Frontal cortex (tissue), 4 donors: ENCODE results near the gene ATP6V1E1. TPM values are rescaled to one million over a fixed set of nuclear protein-coding genes. Genes with fewer than 3 reads are reported as not detected.

ENCODE experiments used
- DNase-seq, 2 donors: peaks; one replicate each; pipeline ENCODE4 v3.0.0; 2012; ENCODE audit warnings: low spot score in 2 of 2
- FAIRE-seq: peaks from 2 replicates; lab custom pipeline; 2012; peaks lifted over from hg19 to GRCh38; lab: Jason Lieb, UNC
- total RNA-seq: library from RNA; depleted of rRNA; stranded (reverse); fragments of >200 nt; gene quantifications from one replicate; pipeline ENCODE4 v1.2.3, GENCODE V29; 2014
- donor health status: control.
- donor health status: control.
- donor health status: control.

The ATP6V1E1 gene
- total RNA-seq, 1 donor from 2014 or later = 84.4 TPM

DNA sequence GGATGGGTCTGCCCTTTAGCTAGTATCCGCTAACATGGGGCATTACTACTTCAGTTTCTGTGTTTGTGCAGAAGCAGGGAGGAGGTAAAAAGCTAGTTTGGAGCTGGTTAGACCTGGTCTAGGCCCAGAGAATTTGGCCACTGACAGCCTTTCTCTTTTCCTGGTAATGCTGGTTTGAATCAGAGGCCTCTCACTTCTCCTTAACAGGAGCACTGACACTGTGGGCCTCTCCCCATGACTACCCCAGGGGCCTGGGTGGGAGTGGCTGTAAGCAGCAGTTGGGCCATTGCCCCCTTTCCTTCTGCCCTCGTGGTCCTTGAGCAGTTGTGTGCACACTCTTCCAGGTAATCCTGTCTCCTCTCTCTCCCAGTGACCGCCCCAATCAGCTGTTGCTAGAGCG, 73.7 kb downstream of the ATP6V1E1 start:
- DNase-seq (no peak), FAIRE-seq (no peak)

DNA sequence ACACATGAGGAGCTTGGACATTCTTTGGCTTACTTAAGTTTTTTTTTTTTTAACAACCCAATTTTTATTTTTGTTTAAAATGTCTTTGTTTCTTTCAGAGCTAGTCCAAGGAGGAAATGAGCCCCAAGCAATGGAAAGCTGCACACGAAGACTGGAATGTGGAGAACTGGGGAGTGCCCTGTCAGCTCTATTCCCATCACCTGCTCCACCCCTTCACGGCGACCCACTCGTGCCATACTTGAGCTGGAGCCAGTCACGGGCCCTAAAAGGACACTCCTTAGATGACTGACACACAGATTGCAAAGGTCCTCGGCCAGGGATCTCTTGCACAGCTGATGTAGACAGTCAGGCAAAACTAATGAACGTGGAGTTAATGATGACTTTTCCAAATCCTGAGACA, 75.8 kb downstream of the ATP6V1E1 start:
- DNase-seq = no peak
- FAIRE-seq = no peak

DNA sequence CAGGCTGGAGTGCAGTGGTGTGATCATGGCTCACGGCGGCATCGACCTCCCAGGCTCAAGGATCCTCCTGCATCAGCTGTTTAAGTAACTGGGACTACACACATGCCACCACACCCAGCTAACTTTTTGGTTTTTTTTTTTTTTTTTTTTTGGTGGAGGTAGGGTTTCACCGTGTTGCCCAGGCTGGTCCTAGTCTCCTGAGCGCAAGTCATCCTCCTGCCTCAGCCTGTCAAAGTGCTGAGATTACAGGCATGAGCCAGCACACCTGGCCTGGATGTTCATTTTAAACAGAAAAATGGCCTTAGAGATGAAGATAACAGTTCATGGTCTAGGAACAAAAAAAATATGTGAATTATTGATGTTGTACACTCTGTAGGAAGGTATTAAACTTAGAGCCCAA, 78.9 kb downstream of the ATP6V1E1 start:
- FAIRE-seq (no peak), DNase-seq (no peak)

DNA sequence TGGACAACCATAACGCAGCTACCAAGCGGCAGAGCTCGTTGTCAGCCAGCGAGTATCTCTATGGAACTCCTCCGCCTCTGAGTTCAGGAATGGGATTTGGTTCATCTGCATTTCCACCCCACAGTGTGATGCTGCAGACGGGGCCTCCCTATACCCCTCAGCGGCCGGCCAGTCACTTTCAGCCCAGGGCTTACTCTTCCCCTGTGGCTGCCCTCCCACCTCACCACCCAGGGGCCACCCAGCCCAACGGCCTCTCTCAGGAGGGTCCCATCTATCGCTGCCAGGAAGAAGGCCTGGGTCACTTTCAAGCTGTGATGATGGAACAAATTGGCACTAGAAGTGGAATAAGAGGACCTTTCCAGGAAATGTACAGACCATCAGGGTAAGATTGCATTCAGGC, 79.4 kb downstream of the ATP6V1E1 start:
- DNase-seq (no peak), FAIRE-seq (no peak)

DNA sequence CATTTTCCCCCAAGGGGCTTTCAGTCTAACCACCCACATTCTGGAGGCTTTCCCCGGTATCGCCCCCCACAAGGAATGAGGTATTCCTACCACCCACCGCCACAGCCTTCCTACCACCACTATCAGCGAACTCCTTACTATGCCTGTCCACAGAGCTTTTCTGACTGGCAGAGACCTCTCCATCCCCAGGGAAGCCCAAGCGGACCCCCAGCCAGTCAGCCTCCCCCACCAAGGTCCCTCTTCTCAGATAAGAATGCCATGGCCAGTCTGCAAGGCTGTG, 79.9 kb downstream of the ATP6V1E1 start:
- FAIRE-seq = no peak
- DNase-seq = no peak

DNA sequence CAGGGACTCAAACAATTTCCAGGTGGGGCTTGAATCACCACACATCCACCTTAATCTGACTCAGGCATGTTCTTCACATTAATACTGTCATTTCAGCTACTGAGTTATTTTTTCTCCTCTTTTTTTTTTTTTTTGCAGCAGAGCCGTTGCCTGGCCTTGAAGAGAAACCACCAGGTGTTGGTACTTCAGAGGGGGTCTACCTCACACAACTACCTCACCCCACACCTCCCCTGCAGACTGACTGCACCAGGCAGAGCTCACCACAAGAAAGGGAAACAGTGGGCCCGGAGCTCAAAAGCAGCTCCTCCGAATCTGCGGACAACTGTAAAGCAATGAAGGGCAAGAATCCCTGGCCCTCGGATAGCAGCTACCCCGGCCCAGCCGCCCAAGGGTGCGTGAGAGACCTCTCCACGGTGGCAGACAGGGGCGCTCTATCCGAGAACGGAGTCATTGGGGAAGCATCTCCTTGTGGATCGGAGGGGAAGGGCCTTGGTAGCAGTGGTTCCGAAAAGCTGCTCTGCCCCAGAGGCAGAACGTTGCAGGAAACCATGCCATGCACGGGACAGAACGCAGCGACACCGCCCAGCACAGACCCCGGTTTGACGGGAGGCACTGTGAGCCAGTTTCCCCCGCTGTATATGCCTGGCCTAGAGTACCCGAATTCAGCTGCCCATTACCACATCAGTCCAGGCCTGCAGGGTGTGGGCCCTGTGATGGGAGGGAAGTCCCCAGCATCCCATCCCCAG, 80.4 kb downstream of the ATP6V1E1 start:
- FAIRE-seq (no peak), DNase-seq (no peak)

DNA sequence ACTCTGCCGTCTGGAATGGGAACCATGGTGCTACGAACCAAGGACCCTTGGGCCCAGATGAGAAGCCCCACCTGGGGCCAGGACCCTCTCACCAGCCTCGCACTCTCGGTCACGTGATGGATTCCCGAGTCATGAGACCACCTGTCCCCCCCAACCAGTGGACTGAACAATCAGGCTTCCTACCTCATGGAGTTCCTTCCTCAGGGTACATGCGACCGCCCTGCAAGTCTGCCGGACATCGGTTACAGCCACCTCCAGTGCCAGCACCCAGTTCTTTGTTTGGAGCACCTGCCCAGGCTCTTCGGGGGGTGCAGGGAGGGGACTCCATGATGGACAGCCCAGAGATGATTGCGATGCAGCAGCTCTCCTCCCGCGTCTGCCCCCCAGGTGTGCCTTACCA, 86.1 kb downstream of the ATP6V1E1 start:
- FAIRE-seq (no peak), DNase-seq (no peak)

Other genes with a start within 250 kb of the ATP6V1E1 start
- 4.1 TPM for gene SLC25A18, start 65.3 kb downstream of the ATP6V1E1 start, total RNA-seq
- gene BCL2L13, start 10.0 kb upstream of the ATP6V1E1 start, total RNA-seq = 31.8 TPM
- 39.9 TPM for gene BID, start 145.7 kb upstream of the ATP6V1E1 start, total RNA-seq